Left kidney (tissue), 2 donors: ENCODE data around the gene CAST. TPM values are rescaled to one million over a fixed set of nuclear protein-coding genes. Genes with fewer than 3 reads are reported as not detected.

Experiments used
- DNase-seq: peaks from one replicate; pipeline ENCODE4 v3.0.0-alpha.2; 2013
- polyA plus RNA-seq: library from polyadenylated mRNA; unstranded; fragments of 120-200 nt; gene quantifications from one replicate; pipeline ENCODE4 v1.2.1, GENCODE V29; 2013; ENCODE audit not compliant: insufficient read length

Gene CAST
- polyA plus RNA-seq, 1 donor: 138 TPM

DNA sequence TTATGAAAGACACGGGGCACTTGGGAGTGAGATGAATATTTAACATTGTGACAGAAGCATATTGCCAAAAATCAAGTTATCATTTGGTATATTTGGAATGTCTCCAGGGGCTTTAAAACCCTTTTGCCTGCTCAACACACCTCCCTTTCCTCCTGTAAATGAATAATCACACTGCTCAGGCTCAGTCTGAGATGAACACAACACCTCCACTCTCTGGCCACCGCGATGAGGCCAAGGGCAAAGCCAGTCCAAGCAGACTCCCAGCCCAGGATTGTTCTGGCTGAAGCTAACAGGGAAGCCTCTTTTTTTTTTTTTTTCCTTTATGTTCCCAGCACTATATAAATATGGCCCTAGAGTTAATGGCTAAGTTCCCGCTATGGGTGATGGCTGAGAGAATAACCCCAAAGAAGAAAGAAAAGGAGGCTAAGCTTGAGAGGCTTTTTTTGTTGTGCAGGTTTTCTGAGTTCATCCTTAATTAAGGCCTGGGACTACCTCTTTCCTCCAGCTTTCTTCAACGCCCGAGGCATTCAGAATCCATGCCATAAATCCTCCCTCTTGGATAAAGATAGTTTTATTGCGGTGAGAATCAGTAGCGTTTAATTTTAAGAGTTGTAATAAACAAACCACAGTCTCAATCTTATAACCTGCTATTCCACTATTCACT lies 156.1 kb downstream of the CAST start:
- DNase-seq: no peak

DNA sequence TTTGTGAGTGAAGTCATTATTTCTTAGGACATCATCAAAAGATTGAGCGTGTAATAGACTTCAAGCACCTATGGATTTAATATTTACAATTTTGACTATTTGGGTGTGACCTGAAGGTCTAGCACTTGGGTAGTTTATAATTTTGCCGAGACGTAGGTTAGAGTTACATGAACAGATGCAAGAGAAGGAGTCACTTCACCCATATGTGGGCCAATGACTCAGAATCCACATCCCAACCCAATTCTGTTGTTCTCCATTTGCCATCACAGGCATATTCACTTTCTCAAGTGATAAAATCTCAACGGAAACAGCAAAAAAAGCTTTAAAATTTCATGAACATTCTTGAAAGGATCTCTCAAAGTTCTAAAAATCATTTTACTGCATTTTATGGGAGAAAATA lies 157.6 kb downstream of the CAST start:
- no peak for DNase-seq

GRCh38 chr5:96821260-96821916 lies 159.2 kb downstream of the CAST start:
- no peak for DNase-seq

GRCh38 chr5:96822686-96823459 lies 160.7 kb downstream of the CAST start:
- DNase-seq: no peak

DNA sequence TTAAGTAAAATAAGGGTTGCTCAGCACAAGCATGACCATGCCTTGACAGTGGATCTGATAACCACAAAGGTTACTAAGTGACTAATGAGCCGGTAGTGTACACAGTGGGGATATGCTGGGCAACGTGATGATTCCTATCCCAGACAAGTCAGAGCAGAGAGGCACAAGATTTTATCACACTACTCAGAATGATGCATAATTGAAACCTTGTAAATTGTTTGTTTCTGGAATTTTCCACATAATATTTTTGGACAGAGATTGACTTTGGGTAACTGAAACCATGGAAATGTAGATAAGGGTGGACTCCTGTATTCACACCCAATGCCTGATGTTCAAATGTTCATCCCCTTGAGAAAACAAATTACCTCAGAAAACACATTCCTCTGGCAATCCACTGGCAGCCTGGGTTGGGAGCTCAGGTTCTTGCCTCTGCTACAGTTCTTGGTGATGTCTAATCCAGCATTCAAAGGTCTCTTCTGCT lies 161.8 kb downstream of the CAST start:
- DNase-seq: no peak

Other genes with a start within 250 kb of the CAST start
- 0.38 TPM for gene PCSK1, start 229.1 kb upstream of the CAST start, polyA plus RNA-seq
- gene ERAP1, start 145.6 kb downstream of the CAST start, polyA plus RNA-seq: 55.3 TPM
- gene ERAP2, start 214.1 kb downstream of the CAST start, polyA plus RNA-seq: 9.8 TPM